Mesendoderm (in vitro differentiated cells): Measurements from ENCODE around the gene INSIG2.

Source experiments
- DNase-seq: peaks from one replicate; pipeline ENCODE4 v3.0.0; 2013
- H2AK5ac ChIP-seq: 2 replicates; pipeline ENCODE4 v1.6.1; 2013; ENCODE audit warnings: low read length, inconsistent platforms
- H2BK120ac ChIP-seq: 2 replicates; pipeline ENCODE4 v1.6.1; 2013; ENCODE audit warnings: low read depth, mild to moderate bottlenecking, low read length, moderate library complexity, mixed read lengths
- H2BK15ac ChIP-seq: replicated peaks from 2 replicates; pipeline ENCODE4 v1.6.1; 2013; ENCODE audit warnings: low read depth, mild to moderate bottlenecking, moderate library complexity
- H2BK5ac ChIP-seq: 2 replicates; pipeline ENCODE4 v1.6.1; 2013; ENCODE audit warnings: low read length, inconsistent platforms
- H3K18ac ChIP-seq: 2 replicates; pipeline ENCODE4 v1.6.1; 2013; ENCODE audit warnings: mild to moderate bottlenecking, low read length, mixed read lengths
- H3K23ac ChIP-seq: one replicate; pipeline ENCODE4 v1.6.1; 2013; ENCODE audit warnings: low read length
- H3K27ac ChIP-seq: 2 replicates; pipeline ENCODE4 v1.5.1; 2013; ENCODE audit warnings: low read depth, mild to moderate bottlenecking, inconsistent platforms, low read length, moderate library complexity
- H3K27me3 ChIP-seq: 2 replicates; pipeline ENCODE4 v1.6.1; 2013; ENCODE audit warnings: low read length, control low read depth, mild to moderate bottlenecking, inconsistent platforms; ENCODE audit not compliant: insufficient read depth, poor library complexity
- H3K36me3 ChIP-seq: 2 replicates; pipeline ENCODE4 v1.6.1; 2013; ENCODE audit warnings: low read length, inconsistent platforms; ENCODE audit not compliant: control insufficient read depth, insufficient read depth
- H3K4ac ChIP-seq: one replicate; pipeline ENCODE4 v1.6.1; 2013; ENCODE audit warnings: low read depth, mild to moderate bottlenecking, low read length, moderate library complexity
- H3K4me1 ChIP-seq: 2 replicates; pipeline ENCODE4 v1.6.1; 2013; ENCODE audit warnings: low read depth, low read length, inconsistent platforms; ENCODE audit not compliant: control insufficient read depth
- H3K4me2 ChIP-seq: 2 replicates; pipeline ENCODE4 v1.6.1; 2013; ENCODE audit warnings: low read length
- H3K4me3 ChIP-seq: 2 replicates; pipeline ENCODE4 v1.5.1; 2013; ENCODE audit warnings: mild to moderate bottlenecking, low read length
- H3K56ac ChIP-seq: one replicate; pipeline ENCODE4 v1.6.1; 2013; ENCODE audit warnings: low read length
- H3K79me1 ChIP-seq: 2 replicates; pipeline ENCODE4 v1.6.1; 2013; ENCODE audit warnings: low read length, inconsistent platforms
- H3K79me2 ChIP-seq: 2 replicates; pipeline ENCODE4 v1.6.1; 2013; ENCODE audit warnings: mild to moderate bottlenecking, low read length; ENCODE audit not compliant: control insufficient read depth, insufficient read depth
- H3K9ac ChIP-seq: 2 replicates; pipeline ENCODE4 v1.6.1; 2013; ENCODE audit warnings: low read length, inconsistent platforms
- H4K5ac ChIP-seq: one replicate; pipeline ENCODE4 v1.6.1; 2013; ENCODE audit warnings: low read length
- H4K8ac ChIP-seq: one replicate; pipeline ENCODE4 v1.6.1; 2013; ENCODE audit warnings: low read depth, mild to moderate bottlenecking, control low read depth, low read length, moderate library complexity
- WGBS: extraction: QIAGEN DNeasy Blood & Tissue Kit; methylation state at CpG from one replicate; pipeline ENCODE4 v1.1.7; 2013; ENCODE audit warnings: low lambda C conversion rate, missing lambda C conversion rate; ENCODE audit not compliant: insufficient coverage; ENCODE audit errors: extremely low coverage; 5-methylcytosine and 5-hydroxymethylcytosine counted together

INSIG2 gene

GRCh38 chr2:118145806-118146205 is 57.5 kb downstream of the INSIG2 start:
- H3K27me3 ChIP-seq, result no peaks in the 10 kb centered on the region
- H3K79me2 ChIP-seq, result no peaks in the 10 kb centered on the region
- no peak overlapping the region for H2AK5ac ChIP-seq
- H3K4me3 ChIP-seq, result no peak overlapping the region
- H2BK15ac ChIP-seq, result no peak overlapping the region
- H3K27ac ChIP-seq, result no peak overlapping the region
- H3K4me2 ChIP-seq, result no peak overlapping the region
- H2BK120ac ChIP-seq, result no peak overlapping the region
- H2BK5ac ChIP-seq, result no peak overlapping the region
- H4K8ac ChIP-seq, result no peak overlapping the region
- no peak overlapping the region for H3K4ac ChIP-seq
- H4K5ac ChIP-seq, result no peak overlapping the region
- no CpG with 5 or more reads among the region's 6 CpGs for whole genome bisulfite sequencing
- no peak overlapping the region for H3K23ac ChIP-seq
- DNase-seq, result no peak
- H3K36me3 ChIP-seq, result no peaks in the 10 kb centered on the region
- no peak overlapping the region for H3K9ac ChIP-seq
- H3K4me1 ChIP-seq, result no peaks in the 10 kb centered on the region
- no peak overlapping the region for H3K56ac ChIP-seq
- no peak overlapping the region for H3K18ac ChIP-seq
- no peaks in the 10 kb centered on the region for H3K79me1 ChIP-seq

DNA sequence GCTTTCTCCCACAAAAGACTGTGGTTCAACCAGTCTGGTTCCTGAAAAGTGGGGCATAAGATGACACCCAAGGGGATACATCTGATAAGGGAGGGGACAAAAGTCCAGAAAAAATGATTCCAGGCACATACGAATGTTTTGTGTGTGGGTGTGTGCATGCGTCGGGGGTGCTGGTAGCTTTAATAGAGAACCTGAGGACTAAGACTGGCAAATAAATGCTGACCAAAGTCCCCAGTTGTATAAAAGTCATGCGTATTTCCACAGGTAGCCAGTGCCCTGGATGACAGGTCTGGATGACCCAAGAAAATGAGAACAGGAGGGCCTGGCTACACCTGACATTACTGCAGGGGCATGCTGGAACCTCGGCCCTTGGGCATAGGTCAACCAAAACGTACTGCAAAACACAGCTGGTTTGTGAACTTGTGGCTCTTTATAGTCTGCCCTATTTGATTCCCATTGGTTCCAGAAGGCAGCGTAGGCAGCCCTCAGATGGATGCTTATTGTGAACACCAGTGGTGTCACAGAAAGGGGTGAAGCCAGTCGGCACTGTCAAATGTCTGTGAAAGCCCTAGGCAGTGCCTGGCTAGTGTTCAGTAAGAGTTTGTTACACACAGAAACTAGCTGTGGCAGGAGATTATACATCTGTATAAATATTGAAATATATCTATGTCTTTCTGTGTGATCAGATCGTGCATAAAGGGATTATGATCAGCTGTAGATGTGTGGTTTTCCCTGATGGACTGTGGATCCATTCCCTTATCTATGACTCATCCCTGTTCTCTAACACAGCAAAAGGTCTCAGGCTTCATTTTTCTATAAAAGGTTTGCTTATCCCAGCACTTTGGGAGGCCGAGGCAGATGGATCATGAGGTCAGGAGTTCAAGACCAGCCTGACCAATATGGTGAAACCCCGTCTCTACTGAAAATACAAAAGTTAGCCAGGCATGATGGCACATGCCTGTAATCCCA is 58.3 kb downstream of the INSIG2 start:
- Histone ChIP-seq H2BK5ac (no peak overlapping the region), H3K18ac (no peak overlapping the region), H3K4me2 (no peak overlapping the region), H3K56ac (no peak overlapping the region), H2AK5ac (no peak overlapping the region), H3K4me3 (no peak overlapping the region), H4K8ac (no peak overlapping the region), H3K79me2 (no peaks in the 10 kb centered on the region), H3K36me3 (no peaks in the 10 kb centered on the region), H3K27me3 (no peaks in the 10 kb centered on the region), H3K79me1 (no peaks in the 10 kb centered on the region), H3K23ac (no peak overlapping the region), H3K4ac (no peak overlapping the region), H2BK120ac (no peak overlapping the region), H2BK15ac (no peak overlapping the region), H3K9ac (no peak overlapping the region), H4K5ac (no peak overlapping the region), H3K4me1 (no peaks in the 10 kb centered on the region), H3K27ac (no peak overlapping the region)
- WGBS, result no CpG with 5 or more reads among the region's 11 CpGs
- no peak for DNase-seq

DNA sequence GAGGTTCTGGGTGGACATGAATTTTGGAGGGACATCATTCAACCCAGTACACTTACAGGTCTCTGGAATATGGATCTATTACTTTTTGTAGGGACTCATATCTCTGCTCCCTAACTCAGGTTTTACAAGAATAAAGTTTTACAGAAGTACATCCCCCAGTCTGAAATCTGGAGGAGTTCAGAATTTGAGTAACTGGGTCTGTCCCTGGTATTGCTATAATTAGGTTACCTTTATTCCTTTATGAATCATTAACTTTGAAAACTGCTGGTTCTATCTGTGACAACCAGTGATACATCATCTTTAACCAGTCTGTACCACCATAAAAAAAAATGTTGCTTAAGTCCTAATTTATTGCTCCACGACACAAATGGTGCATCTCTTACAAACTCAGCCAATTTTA is 59.9 kb downstream of the INSIG2 start:
- no peak overlapping the region for H2BK15ac ChIP-seq
- no peak overlapping the region for H3K9ac ChIP-seq
- H3K4ac ChIP-seq, result no peak overlapping the region
- no peak overlapping the region for H3K56ac ChIP-seq
- H3K4me2 ChIP-seq, result no peak overlapping the region
- H3K79me2 ChIP-seq, result no peaks in the 10 kb centered on the region
- H2BK120ac ChIP-seq, result no peak overlapping the region
- H3K27ac ChIP-seq, result no peak overlapping the region
- WGBS, result no CpG with 5 or more reads among the region's 1 CpG
- no peak overlapping the region for H4K5ac ChIP-seq
- H3K4me1 ChIP-seq, result no peaks in the 10 kb centered on the region
- DNase-seq, result no peak
- no peak overlapping the region for H3K23ac ChIP-seq
- no peak overlapping the region for H3K18ac ChIP-seq
- no peaks in the 10 kb centered on the region for H3K27me3 ChIP-seq
- no peak overlapping the region for H2BK5ac ChIP-seq
- H4K8ac ChIP-seq, result no peak overlapping the region
- no peak overlapping the region for H3K4me3 ChIP-seq
- no peaks in the 10 kb centered on the region for H3K36me3 ChIP-seq
- no peaks in the 10 kb centered on the region for H3K79me1 ChIP-seq
- no peak overlapping the region for H2AK5ac ChIP-seq

DNA sequence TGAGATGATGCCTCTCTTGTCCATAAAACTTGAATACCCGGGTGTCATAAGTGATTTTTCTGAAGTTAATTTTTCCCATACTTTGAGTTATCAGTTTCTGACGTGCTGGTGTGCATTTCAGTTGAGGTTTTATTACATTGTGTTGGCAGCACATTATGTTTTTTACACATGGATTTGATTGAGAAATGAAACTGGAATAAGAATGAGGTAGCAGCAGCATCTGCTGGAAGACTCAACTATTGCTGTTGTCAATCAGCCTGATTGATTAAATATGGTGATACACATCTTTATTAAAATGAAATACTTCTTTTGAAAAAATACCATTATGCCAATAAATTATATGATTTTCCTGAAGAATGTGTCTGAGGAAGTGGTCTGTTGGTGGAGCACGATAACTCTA is 60.5 kb downstream of the INSIG2 start:
- no peak overlapping the region for H3K4me3 ChIP-seq
- no peak overlapping the region for H3K23ac ChIP-seq

GRCh38 chr2:118150294-118150693 is 62.0 kb downstream of the INSIG2 start:
- Histone ChIP-seq H3K4ac (no peak overlapping the region), H3K4me1 (no peaks in the 10 kb centered on the region)

More for the DNA sequence above, 60.5 kb downstream of the INSIG2 start:
- Histone ChIP-seq H2AK5ac (no peak overlapping the region), H4K8ac (no peak overlapping the region), H3K18ac (no peak overlapping the region), H3K36me3 (no peaks in the 10 kb centered on the region), H3K9ac (no peak overlapping the region), H3K27me3 (no peaks in the 10 kb centered on the region), H3K56ac (no peak overlapping the region), H2BK120ac (no peak overlapping the region), H2BK5ac (no peak overlapping the region), H3K79me2 (no peaks in the 10 kb centered on the region), H2BK15ac (no peak overlapping the region), H3K27ac (no peak overlapping the region), H3K4ac (no peak overlapping the region), H4K5ac (no peak overlapping the region), H3K4me2 (no peak overlapping the region), H3K79me1 (no peaks in the 10 kb centered on the region), H3K4me1 (no peaks in the 10 kb centered on the region)
- no peak for DNase-seq
- no CpG with 5 or more reads among the region's 3 CpGs for whole genome bisulfite sequencing

DNA sequence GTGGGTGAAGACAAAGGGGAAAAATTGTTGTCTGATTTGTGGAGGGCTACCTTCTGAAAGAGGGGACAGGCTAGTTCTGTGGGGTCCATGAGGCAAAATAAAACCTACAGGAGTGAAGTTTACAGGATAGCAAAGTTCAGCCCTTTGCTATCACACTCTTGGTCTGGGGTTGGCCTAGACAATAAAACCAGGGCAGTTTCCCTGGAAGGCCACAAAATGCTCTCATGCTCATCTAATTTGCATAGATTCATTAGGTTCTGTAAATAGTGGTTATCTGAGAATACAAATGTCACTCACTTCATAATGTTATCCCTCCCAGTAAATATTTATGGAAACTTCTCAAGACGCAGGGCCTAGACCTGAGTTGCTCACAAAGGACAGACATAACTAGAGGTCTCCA is 63.6 kb downstream of the INSIG2 start:
- H3K23ac ChIP-seq, result no peak overlapping the region
- no peak overlapping the region for H3K4me3 ChIP-seq
- H3K4me1 ChIP-seq, result no peaks in the 10 kb centered on the region

More at GRCh38 chr2:118150294-118150693, 62.0 kb downstream of the INSIG2 start:
- H2BK15ac ChIP-seq, result no peak overlapping the region
- no peak overlapping the region for H2BK5ac ChIP-seq
- no peaks in the 10 kb centered on the region for H3K79me1 ChIP-seq
- H4K8ac ChIP-seq, result no peak overlapping the region
- H3K23ac ChIP-seq, result no peak overlapping the region
- no peak overlapping the region for H3K18ac ChIP-seq
- no peaks in the 10 kb centered on the region for H3K79me2 ChIP-seq
- H3K36me3 ChIP-seq, result no peaks in the 10 kb centered on the region
- H2AK5ac ChIP-seq, result no peak overlapping the region
- no peak overlapping the region for H3K4me2 ChIP-seq
- no peak overlapping the region for H2BK120ac ChIP-seq
- no peak overlapping the region for H3K27ac ChIP-seq
- no peak for DNase-seq
- H3K4me3 ChIP-seq, result no peak overlapping the region
- no peak overlapping the region for H3K9ac ChIP-seq
- H4K5ac ChIP-seq, result no peak overlapping the region
- H3K56ac ChIP-seq, result no peak overlapping the region
- H3K27me3 ChIP-seq, result no peaks in the 10 kb centered on the region

More for the DNA sequence above, 63.6 kb downstream of the INSIG2 start:
- H3K27ac ChIP-seq, result no peak overlapping the region
- H3K18ac ChIP-seq, result no peak overlapping the region
- no peak overlapping the region for H4K5ac ChIP-seq
- no peak overlapping the region for H2BK15ac ChIP-seq
- DNase-seq, result no peak
- no peak overlapping the region for H2AK5ac ChIP-seq
- H3K27me3 ChIP-seq, result no peaks in the 10 kb centered on the region
- no peak overlapping the region for H3K9ac ChIP-seq
- no peak overlapping the region for H4K8ac ChIP-seq
- H2BK5ac ChIP-seq, result no peak overlapping the region
- H3K56ac ChIP-seq, result no peak overlapping the region
- H3K36me3 ChIP-seq, result no peaks in the 10 kb centered on the region
- WGBS, result no CpG with 5 or more reads among the region's 1 CpG
- no peak overlapping the region for H3K4me2 ChIP-seq
- no peaks in the 10 kb centered on the region for H3K79me1 ChIP-seq
- no peak overlapping the region for H3K4ac ChIP-seq
- no peaks in the 10 kb centered on the region for H3K79me2 ChIP-seq
- H2BK120ac ChIP-seq, result no peak overlapping the region
